ENCODE results near the gene TARDBP.
A peak's percentile ranks its signal among the peaks of the same experiment; 100 is the strongest.
"Not testable (repeated sequence)": the region's sequence is repeated elsewhere in the genome, so short reads cannot be mapped to it uniquely, and the experiment has no call there.

Gene TARDBP

DNA sequence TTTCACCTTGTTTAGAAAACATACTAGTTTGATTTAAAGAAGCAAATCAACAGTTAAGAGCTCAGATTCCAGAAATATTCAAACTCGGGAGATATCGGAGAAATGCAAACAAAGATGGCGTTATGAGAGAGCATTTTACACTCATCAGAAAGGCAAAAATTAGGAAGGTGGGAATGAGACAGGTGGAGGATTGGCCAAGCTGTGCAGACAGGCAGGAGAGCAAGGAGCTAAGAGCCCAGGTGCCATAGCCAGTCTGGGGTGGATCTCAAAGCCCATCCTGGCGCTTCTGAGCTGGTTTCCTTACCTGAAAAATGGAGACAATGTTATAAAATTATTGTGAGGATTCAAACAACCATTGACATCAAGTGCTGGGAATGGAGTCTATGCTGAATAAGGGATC, 19.6 kb upstream of the TARDBP start:
- DNase-seq (ENCODE audit: low read depth in 2 of 2): no peak

- no peak for DNase-seq (ENCODE audit: low read depth in 2 of 2)
Observed at GRCh38 chr1:10996100-10996499, 16.4 kb upstream of the TARDBP start.

GRCh38 chr1:11000526-11000925, 11.9 kb upstream of the TARDBP start:
- DNase-seq (ENCODE audit: low read depth in 2 of 2): no peak

DNA sequence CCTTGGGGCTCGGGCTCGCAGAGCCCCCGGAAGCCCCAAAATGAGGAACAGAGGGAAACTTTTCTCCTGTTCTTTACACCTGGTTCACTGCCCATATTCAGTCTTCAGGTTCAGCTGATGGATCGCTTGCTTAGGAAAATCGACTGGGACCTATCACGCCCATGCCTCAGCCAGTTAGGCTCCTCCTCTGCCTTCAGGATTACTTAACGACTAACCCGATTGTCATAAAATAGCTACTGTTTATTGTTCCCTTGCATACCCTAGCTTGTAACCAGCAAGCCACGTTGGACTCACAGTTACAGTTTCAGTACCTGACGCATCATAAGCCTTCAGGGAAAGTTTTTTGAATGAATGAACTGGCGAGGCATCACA, 692 bp downstream of the TARDBP start:
- DNase-seq (ENCODE audit: low read depth in 2 of 2): no peak

DNA sequence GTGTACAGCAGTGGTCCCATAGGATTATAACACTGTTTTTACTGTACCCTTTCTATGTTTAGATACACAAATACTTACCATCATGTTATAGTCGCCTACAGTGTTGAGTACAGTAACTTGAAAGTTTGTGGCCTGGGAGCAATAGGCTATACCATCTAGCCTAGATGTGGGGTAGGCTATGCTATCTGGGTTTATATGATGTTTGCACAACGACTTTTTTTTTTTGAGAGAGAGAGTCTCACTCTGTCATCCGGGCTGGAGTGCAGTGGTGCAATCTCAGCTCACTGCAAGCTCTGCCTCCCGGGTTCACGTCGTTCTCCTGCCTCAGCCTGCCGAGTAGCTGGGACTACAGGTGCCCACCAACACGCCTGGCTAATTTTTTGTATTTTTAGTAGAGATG, 6.9 kb downstream of the TARDBP start:
- not testable (repeated sequence) for DNase-seq (ENCODE audit: low read depth in 2 of 2)

- DNase-seq (ENCODE audit: low read depth in 2 of 2): no peak
Observed at GRCh38 chr1:11019971-11020370, 7.5 kb downstream of the TARDBP start.

- DNase-seq (ENCODE audit: low read depth in 2 of 2): no peak
Observed at GRCh38 chr1:11023201-11023600, 10.7 kb downstream of the TARDBP start.

- no peak for DNase-seq (ENCODE audit: low read depth in 2 of 2)
Observed at GRCh38 chr1:11024154-11024873, 11.9 kb downstream of the TARDBP start.

DNA sequence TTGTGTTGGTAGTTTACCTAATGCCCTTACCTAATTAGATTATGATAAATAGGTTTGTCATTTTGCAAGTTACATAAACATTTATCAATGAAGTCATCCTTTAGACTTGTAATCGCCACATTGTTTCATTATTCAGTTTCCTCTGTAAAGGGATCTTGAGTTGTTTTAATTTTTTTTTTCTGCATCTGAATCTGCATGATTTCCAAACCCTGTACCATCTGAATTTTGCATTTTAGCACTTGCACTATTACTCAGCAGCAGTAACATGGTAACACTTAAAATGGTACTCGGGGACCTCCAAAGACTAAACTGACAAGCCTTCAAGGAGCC, 12.4 kb downstream of the TARDBP start:
- DNase-seq (ENCODE audit: low read depth in 2 of 2): no peak

- no peak for DNase-seq (ENCODE audit: low read depth in 2 of 2)
Observed at GRCh38 chr1:11025618-11026017, 13.2 kb downstream of the TARDBP start.

DNA sequence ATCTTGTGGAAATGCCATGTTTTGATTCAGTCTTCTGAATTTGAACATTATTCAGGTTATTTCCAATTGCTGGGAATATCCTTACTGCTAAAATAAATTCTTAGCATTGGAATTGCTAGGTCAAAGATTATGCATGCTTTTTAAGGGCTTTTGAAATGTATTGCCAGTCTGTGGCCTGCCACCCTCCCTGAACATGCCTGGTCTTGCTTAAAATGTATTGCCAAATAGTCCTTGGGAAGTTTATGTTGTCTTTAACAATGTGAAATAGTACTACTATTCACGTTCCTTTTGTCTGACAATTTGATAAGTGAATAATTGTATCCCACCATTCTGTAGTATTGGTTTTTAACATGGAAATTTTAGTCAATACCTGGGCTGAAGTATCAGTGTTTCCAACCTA, 13.6 kb downstream of the TARDBP start:
- DNase-seq (ENCODE audit: low read depth in 2 of 2): no peak

DNA sequence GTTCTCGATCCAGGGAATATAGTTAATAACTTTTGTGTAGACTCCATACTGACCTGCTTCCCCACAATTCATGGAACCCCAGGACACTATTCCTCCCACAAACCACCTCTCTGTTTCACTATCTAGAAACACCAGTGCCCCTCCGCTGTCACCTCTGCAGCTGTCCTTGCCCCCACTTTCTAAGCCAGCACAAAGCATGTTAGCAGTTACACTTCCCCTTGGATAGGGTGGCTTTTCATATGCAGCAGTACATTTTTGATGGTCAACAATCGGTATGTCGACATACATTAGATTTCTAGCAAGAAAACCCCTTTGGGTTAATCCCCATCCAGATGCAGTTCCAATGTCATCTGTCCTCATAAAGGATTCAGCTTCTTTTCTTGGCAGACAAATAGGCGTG, 14.4 kb downstream of the TARDBP start:
- DNase-seq (ENCODE audit: low read depth in 2 of 2): no peak

DNA sequence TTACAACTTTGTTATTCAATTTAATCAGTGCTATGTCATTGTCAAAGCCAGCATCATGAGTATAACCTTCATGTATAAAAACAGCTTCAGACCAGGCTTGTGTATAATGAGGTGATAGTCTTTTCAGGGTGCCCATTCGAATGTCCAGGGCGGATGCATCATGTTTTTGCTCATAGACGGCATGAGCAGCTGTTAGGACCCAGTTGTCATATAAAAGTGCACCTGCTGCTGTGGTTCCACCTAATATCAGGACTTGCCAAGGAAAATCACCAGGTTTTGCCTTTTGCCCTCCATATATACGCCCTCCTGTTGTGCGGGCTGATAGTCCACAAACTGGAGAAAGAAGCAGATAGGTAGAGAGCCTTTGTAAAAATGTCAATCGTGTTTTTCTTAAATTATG, 14.9 kb downstream of the TARDBP start:
- no peak for DNase-seq (ENCODE audit: low read depth in 2 of 2)

GRCh38 chr1:11028018-11028417, 15.6 kb downstream of the TARDBP start:
- DNase-seq (ENCODE audit: low read depth in 2 of 2): no peak

GRCh38 chr1:11030865-11031264, 18.4 kb downstream of the TARDBP start:
- DNase-seq (ENCODE audit: low read depth in 2 of 2): no peak

GRCh38 chr1:11031624-11032262, 19.3 kb downstream of the TARDBP start:
- no peak for DNase-seq (ENCODE audit: low read depth in 2 of 2)

GRCh38 chr1:11037019-11037739, 24.7 kb downstream of the TARDBP start:
- not testable (repeated sequence) for DNase-seq (ENCODE audit: low read depth in 2 of 2)

- peak; percentile 77 to 85 for DNase-seq (ENCODE audit: low read depth in 2 of 2)
Observed at GRCh38 chr1:11037740-11038182, 25.3 kb downstream of the TARDBP start.

GRCh38 chr1:11039351-11040104, 27.1 kb downstream of the TARDBP start:
- no peak for DNase-seq (ENCODE audit: low read depth in 2 of 2)

DNA sequence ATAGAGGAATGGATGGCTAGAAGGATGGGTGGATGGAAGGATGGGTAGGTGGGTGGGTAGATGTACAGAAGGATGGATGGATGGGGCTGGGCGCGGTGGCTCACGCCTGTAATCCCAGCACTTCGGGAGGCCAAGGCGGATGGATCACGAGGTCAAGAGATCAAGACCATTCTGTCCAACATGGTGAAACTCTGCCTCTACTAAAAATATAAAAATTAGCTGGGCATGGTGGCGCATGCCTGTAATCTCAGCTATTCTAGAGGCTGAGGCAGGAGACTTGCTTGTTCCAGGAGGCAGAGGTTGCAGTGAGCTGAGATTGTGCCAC, 27.6 kb downstream of the TARDBP start:
- not testable (repeated sequence) for DNase-seq (ENCODE audit: low read depth in 2 of 2)

GRCh38 chr1:11041048-11041447, 28.6 kb downstream of the TARDBP start:
- no peak for DNase-seq (ENCODE audit: low read depth in 2 of 2)

- no peak for DNase-seq (ENCODE audit: low read depth in 2 of 2)
Observed at GRCh38 chr1:11042065-11042464, 29.6 kb downstream of the TARDBP start.

Measured in stimulated activated CD4-positive, alpha-beta T cell treated with anti-CD3 and anti-CD28 coated beads, Interleukin-1b, Interleukin-23, amount 100 ng/mL, for 1 hour (primary cell).